Measurements from ENCODE around the gene CAMKMT. TPM values are rescaled to one million over a fixed set of nuclear protein-coding genes. Genes with fewer than 3 reads are reported as not detected.

CAMKMT gene
- total RNA-seq, 6 donors from 2014 or later = 7.7 to 17.8 (median 12.2) TPM

GRCh38 chr2:44566059-44566458 is 204.3 kb downstream of the CAMKMT start:
- H3K9me3 ChIP-seq = no peaks in the 10 kb centered on the region
- H3K4me3 ChIP-seq = no peak overlapping the region

DNA sequence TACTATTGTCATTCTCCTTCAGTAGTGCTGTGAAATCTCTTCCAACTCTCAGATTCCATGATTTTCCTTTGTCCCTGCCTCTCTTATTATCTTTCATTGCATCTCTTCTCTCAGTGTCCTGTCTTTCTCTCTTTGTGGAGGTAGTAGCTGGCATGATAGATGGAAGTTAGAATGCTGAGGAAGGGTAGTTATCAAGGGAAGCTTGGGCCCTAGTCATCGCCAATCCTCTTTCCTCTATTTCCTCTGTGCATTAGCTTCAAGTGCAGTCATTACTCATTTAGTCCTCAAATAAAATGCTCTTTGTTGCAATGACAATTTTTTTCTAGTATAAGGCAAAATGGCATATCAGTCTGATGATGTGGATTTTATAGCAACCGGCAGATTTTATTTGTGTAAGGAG is 207.7 kb downstream of the CAMKMT start:
- Histone ChIP-seq H3K36me3 (no peaks in the 10 kb centered on the region), H3K27me3 (no peaks in the 10 kb centered on the region), H3K9me3 (no peaks in the 10 kb centered on the region), H3K4me3 (no peak overlapping the region), H3K27ac (no peak overlapping the region), H3K4me1 (no peaks in the 10 kb centered on the region)
- ATAC-seq (ENCODE audit: low FRiP score in 2 of 2) (no peak), DNase-seq (no peak)
- TF ChIP-seq POLR2A (IDR thresholded peaks at IDR 0.05) (no peak), CTCF (IDR thresholded peaks at IDR 0.05) (no peak), POLR2AphosphoS5 (IDR thresholded peaks at IDR 0.05) (no peak), EP300 (IDR thresholded peaks at IDR 0.05) (no peak)
- 93 to 95% methylated on average over 2 of the region's 2 CpGs for WGBS, 2 donors

More at GRCh38 chr2:44566059-44566458, 204.3 kb downstream of the CAMKMT start:
- no peak for DNase-seq
- Histone ChIP-seq H3K27me3 (no peaks in the 10 kb centered on the region), H3K36me3 (no peaks in the 10 kb centered on the region), H3K4me1 (no peaks in the 10 kb centered on the region), H3K27ac (no peak overlapping the region)
- no peak for TF ChIP-seq POLR2AphosphoS5 (IDR thresholded peaks at IDR 0.05)
- no peak for TF ChIP-seq CTCF (IDR thresholded peaks at IDR 0.05)
- no peak for TF ChIP-seq EP300 (IDR thresholded peaks at IDR 0.05)
- no peak for TF ChIP-seq POLR2A (IDR thresholded peaks at IDR 0.05)
- ATAC-seq (ENCODE audit: low FRiP score in 2 of 2) = no peak

- Histone ChIP-seq H3K27me3 (no peaks in the 10 kb centered on the region), H3K9me3 (no peaks in the 10 kb centered on the region), H3K4me1 (no peaks in the 10 kb centered on the region), H3K36me3 (no peaks in the 10 kb centered on the region), H3K4me3 (no peak overlapping the region), H3K27ac (no peak overlapping the region)
- DNase-seq (no peak), ATAC-seq (ENCODE audit: low FRiP score in 2 of 2) (no peak)
- 70 to 75% methylated on average over 2 of the region's 2 CpGs for WGBS, 2 donors
- TF ChIP-seq EP300 (IDR thresholded peaks at IDR 0.05) (no peak), CTCF (IDR thresholded peaks at IDR 0.05) (no peak), POLR2AphosphoS5 (IDR thresholded peaks at IDR 0.05) (no peak), POLR2A (IDR thresholded peaks at IDR 0.05) (no peak)
These were observed 208.5 kb downstream of the CAMKMT start for GRCh38 chr2:44570271-44570670.

DNA sequence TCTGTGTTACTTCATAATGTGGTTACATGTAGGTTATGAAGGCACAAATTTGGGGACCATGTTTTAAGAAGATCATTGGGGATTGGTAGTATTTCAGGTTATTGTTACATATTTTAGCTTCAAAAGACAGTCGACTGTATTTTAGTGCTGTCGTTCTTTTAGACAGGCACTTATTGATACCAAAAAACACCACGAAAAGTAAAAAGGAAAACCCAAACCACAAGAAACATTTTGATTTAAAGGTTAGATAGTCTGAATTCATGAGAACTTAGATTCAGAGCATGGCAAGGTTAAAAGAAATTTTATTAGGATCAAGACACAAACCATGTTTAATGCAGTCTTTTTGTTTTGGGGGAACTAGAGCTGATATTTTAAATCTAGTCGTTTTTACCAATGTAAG is 209.0 kb downstream of the CAMKMT start:
- 77 to 82% methylated on average over 4 of the region's 4 CpGs for WGBS, 2 donors
- Histone ChIP-seq H3K36me3 (no peaks in the 10 kb centered on the region), H3K9me3 (no peaks in the 10 kb centered on the region), H3K4me1 (no peaks in the 10 kb centered on the region), H3K4me3 (no peak overlapping the region), H3K27me3 (no peaks in the 10 kb centered on the region), H3K27ac (no peak overlapping the region)
- no peak for TF ChIP-seq EP300 (IDR thresholded peaks at IDR 0.05)
- no peak for TF ChIP-seq CTCF (IDR thresholded peaks at IDR 0.05)
- TF ChIP-seq POLR2AphosphoS5 (IDR thresholded peaks at IDR 0.05) = no peak
- no peak for TF ChIP-seq POLR2A (IDR thresholded peaks at IDR 0.05)
- no peak for ATAC-seq (ENCODE audit: low FRiP score in 2 of 2)
- no peak for DNase-seq

DNA sequence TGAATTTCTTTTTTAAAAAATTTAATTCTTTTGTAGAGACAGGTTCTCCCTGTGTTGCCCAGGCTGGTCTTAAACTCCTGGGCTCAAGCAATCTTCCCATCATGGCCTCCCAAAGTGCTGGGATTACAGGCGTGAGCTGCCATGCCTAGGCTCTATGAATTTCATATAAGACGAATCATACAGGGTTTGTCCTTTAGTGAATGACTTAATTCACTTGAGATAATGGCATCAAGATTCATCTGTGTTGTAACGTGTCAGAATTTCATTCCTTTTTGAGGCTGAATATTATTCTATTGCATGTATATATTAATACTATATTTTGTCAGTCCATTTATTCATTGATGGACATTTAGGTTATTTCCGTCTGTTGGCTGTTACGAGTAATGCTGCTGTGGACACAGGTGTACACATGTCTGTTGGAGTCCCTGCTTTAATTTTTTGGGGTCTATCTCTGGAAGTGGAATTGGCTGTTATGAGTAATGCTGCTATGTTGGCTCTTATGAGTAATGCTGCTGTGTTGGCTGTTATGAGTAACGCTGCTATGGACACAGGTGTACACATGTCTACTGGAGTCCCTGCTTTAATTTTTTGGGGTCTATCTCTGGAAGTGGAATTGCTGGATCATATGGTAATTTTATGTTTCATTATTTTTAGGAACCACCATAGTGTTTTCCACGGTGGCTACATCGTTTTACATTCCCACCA is 210.6 kb downstream of the CAMKMT start:
- H3K4me1 ChIP-seq = no peaks in the 10 kb centered on the region
- H3K27ac ChIP-seq = no peak overlapping the region
- DNase-seq = no peak
- H3K27me3 ChIP-seq = no peaks in the 10 kb centered on the region
- 97 to 99% methylated on average over 8 of the region's 8 CpGs for WGBS, 2 donors
- H3K36me3 ChIP-seq = no peaks in the 10 kb centered on the region
- TF ChIP-seq POLR2AphosphoS5 (IDR thresholded peaks at IDR 0.05) = no peak
- H3K9me3 ChIP-seq = no peaks in the 10 kb centered on the region
- no peak for ATAC-seq (ENCODE audit: low FRiP score in 2 of 2)
- no peak overlapping the region for H3K4me3 ChIP-seq
